GM12878 (cell line): ENCODE measurements around the gene CHID1. TPM values are rescaled to one million over a fixed set of nuclear protein-coding genes. Genes with fewer than 3 reads are reported as not detected.

ENCODE experiments used
- ATAC-seq: fragments of 200-7000 bp; cut with Tn5 transposase; 3 replicates; pipeline ENCODE4 v1.9.1; 2020; ENCODE audit warnings: mild to moderate bottlenecking, moderate library complexity
- BruUV-seq: library from RNA; stranded (reverse); fragments of 400-500 nt; replicated peaks from 2 replicates; lab custom pipeline; 2021; lab: Mats Ljungman, UMichigan
- CTCF ChIA-PET: fragments of 300-600 bp; sonication (Branson Sonifier 250); formaldehyde crosslinking; extraction: SDS; loops from one replicate; lab custom pipeline; 2021; ENCODE audit warnings: inconsistent platforms; lab: Yijun Ruan, JAX
- POLR2A ChIA-PET: fragments of 350-600 bp; formaldehyde crosslinking; extraction: SDS; loops from one replicate; lab custom pipeline; 2021; ENCODE audit warnings: inconsistent platforms; lab: Charles Lee
- RAD21 ChIA-PET: fragments of 300-600 bp; sonication (Branson Sonifier 250); formaldehyde crosslinking; loops from one replicate; lab custom pipeline; 2023; ENCODE audit warnings: antibody characterized with exemption; ENCODE audit not compliant: unreplicated experiment; lab: Charles Lee
- SMC1A ChIA-PET: fragments of 300-600 bp; sonication (Branson Sonifier 250); formaldehyde crosslinking; loops from one replicate; lab custom pipeline; 2023; ENCODE audit not compliant: unreplicated experiment, uncharacterized antibody; lab: Charles Lee
- DNase-seq: peaks from one replicate; pipeline ENCODE4 v3.0.0-alpha.2; 2011; ENCODE audit warnings: low read depth, low spot score
- FAIRE-seq: peaks from 3 replicates; lab custom pipeline; 2011; peaks lifted over from hg19 to GRCh38; lab: Jason Lieb, UNC
- H2AFZ ChIP-seq: 2 replicates; pipeline ENCODE4 v1.6.0; 2011; ENCODE audit warnings: low read depth, low read length, control low read depth; ENCODE audit not compliant: control insufficient read depth
- H3K27ac ChIP-seq: 2 replicates; pipeline ENCODE4 v1.5.1; 2011; ENCODE audit warnings: control low read depth; ENCODE audit not compliant: control insufficient read depth, insufficient read depth
- H3K27me3 ChIP-seq, 2 experiments: replicated peaks in 1 of 2; 2 replicates each; pipeline versions ENCODE4 v1.6.0 to v1.6.1; 2011; ENCODE audit warnings: low read length in 1 of 2; ENCODE audit not compliant: control insufficient read depth in 2 of 2, insufficient read depth in 2 of 2
- H3K36me3 ChIP-seq, 2 experiments: 2 replicates each; pipeline ENCODE4 v1.5.1; 2011; ENCODE audit warnings: low read length in 1 of 2; ENCODE audit not compliant: control insufficient read depth in 2 of 2, insufficient read depth in 2 of 2
- H3K4me1 ChIP-seq: 2 replicates; pipeline ENCODE4 v1.6.1; 2011; ENCODE audit warnings: mild to moderate bottlenecking, low read length, moderate library complexity, mixed read lengths; ENCODE audit not compliant: control insufficient read depth, insufficient read depth
- H3K4me2 ChIP-seq: 2 replicates; pipeline ENCODE4 v1.6.0; 2011; ENCODE audit warnings: control low read depth; ENCODE audit not compliant: control insufficient read depth, insufficient read depth
- H3K4me3 ChIP-seq: fragments of 200-600 bp; sonication (generic); 2 replicates; pipeline ENCODE4 v1.5.1; 2016
- H3K79me2 ChIP-seq: 2 replicates; pipeline ENCODE4 v1.6.0; 2011; ENCODE audit warnings: low read length; ENCODE audit not compliant: control insufficient read depth, insufficient read depth
- H3K9ac ChIP-seq: 2 replicates; pipeline ENCODE4 v1.8.0; 2011; ENCODE audit warnings: low read length, control low read depth, mixed read lengths; ENCODE audit not compliant: control insufficient read depth, insufficient read depth
- H3K9me3 ChIP-seq: replicated peaks from 3 replicates; pipeline ENCODE4 v1.5.1; 2011; ENCODE audit warnings: mild to moderate bottlenecking, low read length; ENCODE audit not compliant: control insufficient read depth, insufficient read depth
- H4K20me1 ChIP-seq: 2 replicates; pipeline ENCODE4 v1.6.0; 2011; ENCODE audit not compliant: control insufficient read depth, insufficient read depth
- BHLHE40 ChIP-seq, 2 experiments: fragments of 450-650 bp in 1 of 2; IDR thresholded peaks; 2 replicates each; pipeline ENCODE4 v1.6.1; 2011 to 2017; ENCODE audit warnings: low read depth in 2 of 2, borderline replicate concordance in 1 of 2, improper control_type of control experiment in 1 of 2, low read length in 1 of 2, mild to moderate bottlenecking in 1 of 2
- CREB1 ChIP-seq: IDR thresholded peaks from 2 replicates; pipeline ENCODE4 v1.6.1; 2012; ENCODE audit warnings: low read depth, mild to moderate bottlenecking, inconsistent platforms
- E4F1 ChIP-seq: fragments of 450-650 bp; IDR thresholded peaks from 2 replicates; pipeline ENCODE4 v1.6.1; 2018; ENCODE audit warnings: borderline replicate concordance, mild to moderate bottlenecking; ENCODE audit not compliant: partially characterized antibody
- HCFC1 ChIP-seq: fragments of 150-350 bp; IDR thresholded peaks from 2 replicates; pipeline ENCODE4 v1.6.1; 2014; ENCODE audit warnings: low read length
- IRF3 ChIP-seq: fragments of 450-650 bp; IDR thresholded peaks from 2 replicates; pipeline ENCODE4 v1.6.1; 2014; ENCODE audit warnings: mild to moderate bottlenecking
- IRF4 ChIP-seq: IDR thresholded peaks from 2 replicates; pipeline ENCODE4 v1.6.1; 2011; ENCODE audit warnings: low read depth, low read length
- MTA2 ChIP-seq: fragments of 450-650 bp; IDR thresholded peaks from 2 replicates; pipeline ENCODE4 v1.6.1; 2016; ENCODE audit warnings: low read depth, mild to moderate bottlenecking, moderate library complexity
- MYB ChIP-seq: fragments of 150-350 bp; IDR thresholded peaks from 2 replicates; pipeline ENCODE4 v1.6.1; 2014; ENCODE audit warnings: mild to moderate bottlenecking, low read depth, low read length, borderline replicate concordance
- PAX8 ChIP-seq: fragments of 450-650 bp; IDR thresholded peaks from 2 replicates; pipeline ENCODE4 v1.6.1; 2017; ENCODE audit warnings: mild to moderate bottlenecking, moderate library complexity
- POLR2A ChIP-seq: IDR thresholded peaks from 2 replicates; pipeline ENCODE4 v1.6.1; 2011; ENCODE audit warnings: low read depth, mild to moderate bottlenecking, low read length
- RB1 ChIP-seq: fragments of 450-650 bp; formaldehyde crosslinking; IDR thresholded peaks from 2 replicates; pipeline ENCODE4 v1.6.1; 2017; ENCODE audit warnings: mild to moderate bottlenecking, borderline replicate concordance
- SMC3 ChIP-seq: IDR thresholded peaks from 2 replicates; pipeline ENCODE4 v1.6.1; 2011; ENCODE audit warnings: low read length, improper control_type of control experiment, borderline replicate concordance
- TARDBP ChIP-seq: IDR thresholded peaks from 2 replicates; pipeline ENCODE4 v1.6.1; 2016; ENCODE audit warnings: borderline replicate concordance
- TCF3 ChIP-seq: IDR thresholded peaks from 2 replicates; pipeline ENCODE4 v1.6.1; 2012; ENCODE audit warnings: low read depth, mild to moderate bottlenecking, low read length, borderline replicate concordance; ENCODE audit not compliant: insufficient read depth
- YBX1 ChIP-seq: fragments of 450-650 bp; IDR thresholded peaks from 2 replicates; pipeline ENCODE4 v1.6.1; 2016; ENCODE audit warnings: antibody characterized with exemption
- ZNF274 ChIP-seq: IDR thresholded peaks from one replicate; pipeline ENCODE4 v1.8.0; 2011; ENCODE audit not compliant: insufficient read length, insufficient read depth
- WGBS: methylation state at CpG from one replicate; pipeline ENCODE4 v1.1.6; 2016; ENCODE audit warnings: low lambda C conversion rate; ENCODE audit not compliant: insufficient replicate concordance, insufficient coverage; ENCODE audit errors: missing lambda C conversion rate; 5-methylcytosine and 5-hydroxymethylcytosine counted together
- in situ Hi-C: fragments of 300-500 bp; cut with MboI; formaldehyde crosslinking; loops from 9 replicates; pipeline ENCODE4 v1.14.3; 2018; ENCODE audit warnings: mixed read lengths
- intact Hi-C: fragments of 100-400 bp; cut with micrococcal nuclease; formaldehyde crosslinking; loops from one replicate; pipeline ENCODE4 v1.14.2; 2022; ENCODE audit not compliant: unreplicated experiment
- polyA plus RNA-seq, 11 experiments: library from polyadenylated mRNA; depleted of rRNA in 4 of 11; unstranded in 6 of 11; stranded (reverse) in 5 of 11; fragments of >200 nt; fragmentation: Nextera tagmentation in 4 of 11; fragmentation: Illumina TruSeq in 1 of 11; extraction: Ambion mirVana in 4 of 11; extraction: Trizol in 1 of 11; gene quantifications; 1 replicate in 1 of 11; 2 replicates in 10 of 11; pipeline versions ENCODE4 v1.2.1 to v1.2.3, GENCODE V29; 2011 to 2016; ENCODE audit warnings: inconsistent platforms in 2 of 11, missing spikeins in 2 of 11, low read depth in 1 of 11
- total RNA-seq, 4 experiments: library from RNA; depleted of rRNA in 3 of 4; stranded (reverse); fragments of >200 nt in 3 of 4; fragmentation: Illumina TruSeq in 1 of 4; extraction: Trizol in 1 of 4; gene quantifications; 2 replicates each; pipeline versions ENCODE4 v1.2.1 to v1.2.3, GENCODE V29; 2013 to 2021
- TF ChIP-seq, protein P1 (sequence below): fragments of 450-650 bp; IDR thresholded peaks from 2 replicates; pipeline ENCODE4 v1.6.1; 2017; ENCODE audit warnings: antibody characterized with exemption, mild to moderate bottlenecking, moderate library complexity

CHID1 gene
- total and polyA plus RNA-seq, 10 of the 15 experiments (the other 5 are each of a cell fraction or from before 2014, with no cell fraction given): 4.8 to 75.2 (median 30.1) TPM

DNA sequence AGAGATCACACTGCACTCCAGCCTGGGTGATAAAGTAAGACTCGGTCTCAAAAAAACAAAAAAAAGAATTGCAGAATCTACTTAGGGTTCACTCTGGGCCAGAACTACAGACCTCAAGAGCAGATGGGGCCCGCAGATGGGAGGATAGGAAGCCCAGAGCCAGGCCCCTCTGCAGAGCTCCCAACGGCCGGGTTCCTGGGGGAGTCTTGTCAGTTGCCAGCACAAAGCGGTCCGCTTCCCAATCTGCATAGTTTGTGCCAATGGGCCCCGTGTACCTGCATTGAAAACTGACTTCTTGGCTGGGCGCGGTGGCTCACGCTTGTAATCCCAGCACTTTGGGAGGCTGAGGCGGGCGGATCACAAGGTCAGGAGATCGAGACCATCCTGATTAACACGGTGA lies 1.7 kb upstream of the CHID1 start:
- ChIA-PET CTCF (interaction anchor here (0.8 kb wide), 1 partner anchor 64 kb away, joined by 3 read pairs; no protein-coding TSS in a partner anchor), RAD21 (no interaction called here), POLR2A (no interaction called here), SMC1A (no interaction called here)
- FAIRE-seq (no peak), ATAC-seq (no peak), DNase-seq (no peak)
- H3K36me3 ChIP-seq: no peaks in the 10 kb centered on the region
- H3K4me1 ChIP-seq: peaks cover 23% of the 10 kb centered on the region
- H3K4me2 ChIP-seq: no peak overlapping the region
- H3K4me3 ChIP-seq: no peak overlapping the region
- no peak overlapping the region for H3K27ac ChIP-seq
- no peak overlapping the region for H2AFZ ChIP-seq
- H3K9ac ChIP-seq: no peak overlapping the region
- peaks cover 19% of the 10 kb centered on the region for H3K79me2 ChIP-seq
- intact Hi-C loops: loop anchor here (5.0 kb wide), 1 partner anchor 70 kb away; the partner anchor contains the start of genes POLR2L and TSPAN4
- no TSS peak for BruUV-seq
- no peaks in the 10 kb centered on the region for H3K9me3 ChIP-seq
- no peaks in the 10 kb centered on the region for H3K27me3 ChIP-seq
- in situ Hi-C loops: no loop called here
- H4K20me1 ChIP-seq: no peaks in the 10 kb centered on the region
- WGBS: 94% methylated on average over 14 of the region's 14 CpGs
- no peak for TF ChIP-seq PAX8
- no peak for TF ChIP-seq RB1
- TF ChIP-seq E4F1: no peak
- no peak for TF ChIP-seq ZNF274
- TF ChIP-seq BHLHE40 (IDR thresholded peaks at IDR 0.05; ENCODE audit: borderline replicate concordance in 1 of 2, low read depth in 2 of 2, low read length in 1 of 2): no peak
- no peak for TF ChIP-seq IRF3
- no peak for TF ChIP-seq SMC3
- no peak for TF ChIP-seq MTA2
- TF ChIP-seq IRF4: no peak
- no peak for TF ChIP-seq POLR2A
- no peak for TF ChIP-seq YBX1
- TF ChIP-seq TARDBP: no peak
- TF ChIP-seq HCFC1: no peak
- no peak for TF ChIP-seq TCF3
- no peak for TF ChIP-seq CREB1
- TF ChIP-seq, protein P1, sequence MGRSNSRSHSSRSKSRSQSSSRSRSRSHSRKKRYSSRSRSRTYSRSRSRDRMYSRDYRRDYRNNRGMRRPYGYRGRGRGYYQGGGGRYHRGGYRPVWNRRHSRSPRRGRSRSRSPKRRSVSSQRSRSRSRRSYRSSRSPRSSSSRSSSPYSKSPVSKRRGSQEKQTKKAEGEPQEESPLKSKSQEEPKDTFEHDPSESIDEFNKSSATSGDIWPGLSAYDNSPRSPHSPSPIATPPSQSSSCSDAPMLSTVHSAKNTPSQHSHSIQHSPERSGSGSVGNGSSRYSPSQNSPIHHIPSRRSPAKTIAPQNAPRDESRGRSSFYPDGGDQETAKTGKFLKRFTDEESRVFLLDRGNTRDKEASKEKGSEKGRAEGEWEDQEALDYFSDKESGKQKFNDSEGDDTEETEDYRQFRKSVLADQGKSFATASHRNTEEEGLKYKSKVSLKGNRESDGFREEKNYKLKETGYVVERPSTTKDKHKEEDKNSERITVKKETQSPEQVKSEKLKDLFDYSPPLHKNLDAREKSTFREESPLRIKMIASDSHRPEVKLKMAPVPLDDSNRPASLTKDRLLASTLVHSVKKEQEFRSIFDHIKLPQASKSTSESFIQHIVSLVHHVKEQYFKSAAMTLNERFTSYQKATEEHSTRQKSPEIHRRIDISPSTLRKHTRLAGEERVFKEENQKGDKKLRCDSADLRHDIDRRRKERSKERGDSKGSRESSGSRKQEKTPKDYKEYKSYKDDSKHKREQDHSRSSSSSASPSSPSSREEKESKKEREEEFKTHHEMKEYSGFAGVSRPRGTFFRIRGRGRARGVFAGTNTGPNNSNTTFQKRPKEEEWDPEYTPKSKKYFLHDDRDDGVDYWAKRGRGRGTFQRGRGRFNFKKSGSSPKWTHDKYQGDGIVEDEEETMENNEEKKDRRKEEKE: no peak
- no peak for TF ChIP-seq MYB
